ENCODE measurements around the gene RELCH.

RELCH gene

DNA sequence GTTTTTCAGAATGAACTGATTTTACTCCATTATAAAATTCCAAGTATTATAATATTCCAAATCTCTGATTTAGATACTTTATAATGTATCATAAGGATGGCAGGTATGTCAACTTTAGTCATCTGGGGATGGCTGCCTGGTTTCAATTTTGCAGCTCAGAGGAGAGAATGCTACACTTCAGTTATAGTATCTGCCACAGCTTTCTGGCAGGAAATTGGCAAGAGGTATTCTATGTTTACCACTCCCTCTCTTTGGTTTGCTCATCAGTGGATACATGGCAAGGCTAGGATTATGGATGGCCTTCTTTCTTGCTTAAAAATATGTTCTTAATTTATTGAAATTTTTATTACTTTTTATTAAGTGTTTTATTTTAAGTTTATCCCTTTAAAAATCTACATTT, 71.0 kb downstream of the RELCH start:
- no peak for DNase-seq

DNA sequence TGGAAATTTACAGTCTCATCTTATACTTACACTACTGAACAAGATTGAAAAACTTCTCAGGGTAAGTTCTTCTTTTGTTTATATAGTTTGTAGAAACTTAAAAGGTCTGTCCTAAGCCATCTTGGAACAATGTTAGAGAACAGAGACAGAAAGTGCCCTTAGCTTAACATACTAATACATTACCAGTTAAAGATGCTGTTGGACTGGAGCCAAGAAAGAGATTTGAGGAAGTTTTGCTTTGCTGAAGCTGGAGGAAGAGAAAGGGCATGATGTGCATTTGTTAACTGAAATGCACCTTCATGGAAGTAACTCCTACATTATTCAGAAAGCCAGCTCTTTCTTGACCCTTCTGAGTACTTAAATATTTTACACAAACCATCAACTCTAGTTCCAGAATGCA, 71.6 kb downstream of the RELCH start:
- no peak for DNase-seq

- no peak for DNase-seq
Observed at GRCh38 chr18:62262061-62262460, 75.0 kb downstream of the RELCH start.

- no peak for DNase-seq
Observed at GRCh38 chr18:62264984-62265383, 77.9 kb downstream of the RELCH start.

GRCh38 chr18:62277045-62277444, 90.0 kb downstream of the RELCH start:
- DNase-seq, result no peak

- DNase-seq, result no peak
Observed at GRCh38 chr18:62279561-62279960, 92.5 kb downstream of the RELCH start.

DNA sequence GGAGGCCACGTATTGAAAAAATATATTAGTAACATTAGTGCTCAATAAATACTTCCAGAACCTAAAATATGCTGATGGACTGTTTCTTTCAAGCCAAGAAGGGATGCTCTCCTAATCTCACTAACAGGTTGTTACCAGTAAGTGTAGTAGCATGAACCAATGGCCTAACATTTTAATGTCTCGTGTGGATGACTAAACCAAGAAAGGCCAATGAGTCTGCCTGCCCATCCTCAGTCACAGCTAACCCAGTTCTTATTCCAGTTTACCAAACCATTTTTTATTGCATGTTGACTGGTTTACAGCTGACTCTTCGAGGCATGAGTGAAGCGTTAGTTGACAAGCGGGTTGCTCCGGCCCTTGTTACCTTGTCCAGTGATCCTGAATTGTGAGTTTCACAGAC, 93.0 kb downstream of the RELCH start:
- no peak for DNase-seq

GRCh38 chr18:62280786-62281185, 93.7 kb downstream of the RELCH start:
- no peak for DNase-seq

- DNase-seq, result no peak
Observed at GRCh38 chr18:62281684-62282083, 94.6 kb downstream of the RELCH start.

DNA sequence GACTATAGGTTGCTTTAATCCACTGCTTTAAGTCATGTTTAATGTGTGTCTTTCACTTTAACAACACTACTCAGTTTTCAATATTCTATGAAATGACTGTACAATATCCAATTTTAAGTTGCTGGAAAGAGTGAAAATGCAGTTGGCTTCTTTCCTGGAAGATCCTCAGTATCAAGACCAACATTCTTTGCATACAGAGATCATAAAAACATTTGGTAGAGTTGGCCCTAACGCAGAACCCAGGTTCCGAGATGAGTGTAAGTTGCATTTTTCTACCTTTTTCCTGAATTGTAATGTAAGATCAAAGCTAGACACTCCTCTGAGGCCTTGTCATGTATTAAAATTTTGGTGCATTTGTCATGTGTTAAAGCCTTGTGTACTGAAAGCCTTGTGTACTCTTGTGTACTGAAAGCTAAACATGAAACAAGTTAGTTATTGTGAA, 95.2 kb downstream of the RELCH start:
- DNase-seq, result no peak

GRCh38 chr18:62284637-62285036, 97.6 kb downstream of the RELCH start:
- no peak for DNase-seq

- DNase-seq, result no peak
Observed at GRCh38 chr18:62285281-62285680, 98.2 kb downstream of the RELCH start.

DNA sequence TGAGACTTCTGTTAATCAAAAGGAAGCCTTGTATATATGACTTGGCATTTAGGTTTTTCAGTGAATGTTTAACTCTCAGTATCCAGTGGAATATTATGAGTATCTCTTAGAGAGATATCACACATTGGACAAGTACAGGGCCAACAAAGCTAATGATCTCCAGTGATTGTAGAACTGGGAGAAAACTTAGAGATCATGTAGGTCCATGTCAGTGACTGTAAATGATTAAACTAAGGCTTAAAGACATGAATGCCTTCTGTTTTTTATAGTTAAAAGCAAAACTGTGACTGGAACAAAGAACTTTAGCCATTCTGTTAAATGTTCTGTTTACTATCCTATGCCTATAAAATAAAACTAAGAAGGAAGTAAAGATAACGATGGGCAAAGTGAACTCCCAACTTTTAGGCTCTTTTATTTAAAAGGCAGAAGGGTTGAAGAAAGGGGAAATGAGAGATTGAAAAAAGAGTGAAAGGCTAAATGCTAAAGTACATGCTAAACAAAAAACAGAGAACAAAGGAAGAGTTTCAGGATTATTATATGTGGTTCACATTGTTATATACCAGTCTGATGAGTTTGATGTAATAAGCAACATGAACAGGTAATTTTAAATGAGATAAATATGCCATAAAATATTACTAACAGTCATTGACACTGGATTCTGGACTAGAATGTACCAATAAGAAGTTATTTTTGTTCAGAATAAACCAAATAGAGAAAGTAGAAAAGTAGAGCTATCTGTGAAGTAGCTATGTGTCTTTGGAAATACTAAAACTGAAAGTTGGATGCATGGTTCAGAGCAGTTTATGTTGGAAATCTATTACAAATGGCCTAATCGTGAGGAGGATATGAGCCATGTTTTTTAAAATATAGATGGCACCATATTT, 101.0 kb downstream of the RELCH start:
- no peak for DNase-seq

- no peak for DNase-seq
Observed at GRCh38 chr18:62288665-62289008, 101.6 kb downstream of the RELCH start.

- DNase-seq, result no peak
Observed at GRCh38 chr18:62289047-62289446, 102.0 kb downstream of the RELCH start.

DNA sequence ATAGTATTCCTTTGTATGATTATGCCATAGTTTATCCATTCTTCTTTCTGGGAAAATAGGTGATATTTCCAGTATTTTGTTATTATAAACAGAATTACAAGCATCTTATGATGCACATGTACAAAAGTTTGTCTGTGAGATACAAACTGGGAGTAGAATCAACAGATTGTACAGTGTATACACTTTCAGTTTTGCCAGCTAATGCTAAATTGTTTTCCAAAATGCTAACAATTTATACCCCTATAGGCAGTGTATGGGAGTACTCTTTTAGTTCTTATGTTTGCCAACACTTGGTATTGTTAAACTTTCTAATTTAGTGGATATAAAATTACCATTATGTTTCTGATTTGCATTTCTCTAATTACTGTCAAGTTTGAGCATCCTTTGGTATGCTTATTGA, 107.0 kb downstream of the RELCH start:
- DNase-seq, result no peak

DNA sequence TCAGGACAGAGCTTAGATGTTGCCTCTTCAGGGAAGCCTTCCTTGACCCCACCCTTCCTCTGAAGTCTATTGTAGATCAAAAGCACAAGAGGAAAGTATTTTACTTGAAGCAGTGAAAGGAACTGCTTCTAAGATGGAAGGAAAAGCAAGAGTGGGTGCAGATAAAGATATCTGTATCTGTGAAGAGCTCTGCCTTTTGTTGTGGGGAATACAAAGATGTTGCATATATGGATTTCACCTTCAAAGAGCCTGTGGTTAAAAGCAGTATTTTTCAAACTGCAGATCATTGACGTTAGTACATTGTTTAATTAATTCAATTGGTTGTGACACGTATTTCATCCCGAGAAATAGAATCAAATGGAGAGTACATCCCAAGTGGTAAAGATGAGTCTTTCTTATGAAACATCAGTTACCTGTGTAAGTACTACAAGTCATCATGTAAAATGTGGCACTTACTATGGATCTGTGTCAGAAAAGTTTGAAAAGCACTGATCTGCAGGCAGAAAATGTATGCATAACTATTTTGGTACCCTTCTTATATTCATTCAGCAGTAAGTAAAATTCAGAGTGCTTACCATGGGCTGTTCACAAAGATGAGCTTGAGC, 113.4 kb downstream of the RELCH start:
- no peak for DNase-seq

GRCh38 chr18:62301322-62301721, 114.3 kb downstream of the RELCH start:
- DNase-seq, result no peak

GRCh38 chr18:62312851-62313250, 125.8 kb downstream of the RELCH start:
- no peak for DNase-seq

DNA sequence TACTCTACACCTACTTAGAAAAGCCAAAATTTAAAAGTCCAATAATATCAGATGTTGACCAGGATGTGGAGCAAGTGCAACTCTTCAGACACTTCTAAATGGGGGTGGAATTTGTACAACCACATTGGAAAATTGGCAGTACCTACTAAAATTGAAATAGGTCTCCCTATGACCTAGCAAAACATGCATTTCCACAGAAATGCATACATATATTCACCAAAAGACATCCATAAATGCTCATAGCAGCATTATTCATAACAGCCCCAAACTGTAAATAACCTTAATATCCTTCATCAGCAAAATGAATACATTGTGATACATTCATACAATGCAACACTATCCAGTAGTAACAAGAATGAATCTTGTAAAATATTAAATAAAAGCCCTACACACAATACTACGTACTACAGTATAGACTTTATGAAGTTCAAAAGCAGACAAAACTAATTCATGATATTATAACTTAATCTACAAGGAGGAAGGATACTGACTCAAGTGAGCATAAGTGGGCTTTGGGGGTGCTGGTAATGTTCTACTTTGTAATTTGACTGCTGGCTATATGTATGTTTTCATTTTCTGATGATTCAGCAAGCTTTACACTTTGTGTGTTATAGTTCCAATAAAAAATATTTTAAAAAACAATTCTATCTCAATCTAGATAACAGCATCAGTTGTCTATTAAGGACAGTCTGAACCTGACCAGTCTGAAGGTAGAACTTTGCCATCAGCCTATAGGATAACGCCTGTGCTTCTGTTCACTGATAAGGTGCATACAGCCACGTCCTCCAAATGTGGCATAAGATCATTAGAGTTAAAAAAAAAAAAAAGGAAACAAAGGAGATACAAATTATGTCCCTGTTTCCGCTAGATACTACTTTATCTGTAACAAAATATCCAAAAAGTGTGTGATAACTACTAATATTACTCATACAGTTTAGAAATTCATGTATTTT, 131.4 kb downstream of the RELCH start:
- no peak for DNase-seq

DNA sequence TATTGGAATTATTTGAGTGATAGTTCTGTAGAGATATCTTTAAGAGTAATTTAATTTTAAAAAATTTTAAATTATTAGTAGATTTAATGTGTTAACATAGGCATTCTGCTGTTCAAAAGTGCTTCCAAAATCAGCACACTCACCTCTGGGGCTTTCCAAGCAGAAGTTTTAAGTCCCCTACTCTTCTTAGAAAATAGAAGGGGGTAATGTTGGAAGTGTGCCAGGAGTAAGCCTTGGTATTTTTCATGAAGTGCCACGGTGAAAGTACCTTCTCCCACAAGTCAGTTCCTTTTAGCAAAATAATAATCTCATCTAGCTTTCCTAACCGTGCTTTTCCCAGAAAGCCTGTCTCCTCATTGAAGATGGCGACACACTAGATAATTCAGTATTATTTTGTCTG, 134.1 kb downstream of the RELCH start:
- no peak for DNase-seq

GRCh38 chr18:62323483-62324180, 136.6 kb downstream of the RELCH start:
- DNase-seq, result no peak
